ENCODE measurements around the gene MZB1. TPM values are rescaled to one million over a fixed set of nuclear protein-coding genes. Genes with fewer than 3 reads are reported as not detected.

Gene MZB1
- total and polyA plus RNA-seq, 2 of the 8 experiments (the other 6 are each of a cell fraction or from before 2014, with no cell fraction given): 0.39 to 0.47 TPM

GRCh38 chr5:139394654-139395566 lies 5.2 kb upstream of the MZB1 start, which contains the start of gene PROB1:
Gene PROB1, minus strand, starts transcription at chr5:139395104. Its CDS starts 23 bp downstream, at chr5:139395081.
- peaks cover 27% of the 10 kb centered on the region; the same call in 1 of the 2 replicates for H3K23me2 ChIP-seq (ENCODE audit: low read depth, low read length)
- peaks cover 0 to 29% (median 15%) of the 10 kb centered on the region in 4 experiments; a peak in 6 of 7 replicates for H3K4me1 ChIP-seq (replicated peaks in 1 of 4; ENCODE audit: control insufficient read depth in 3 of 4, insufficient read depth in 4 of 4, low read length in 3 of 4)
- no peaks in the 10 kb centered on the region for H3K79me2 ChIP-seq (ENCODE audit: control insufficient read depth in 1 of 2, insufficient read depth in 2 of 2, low read length in 2 of 2)
- peak within 1 kb of the TSS; percentile 56; the same call in 1 of the 2 replicates for H2AFZ ChIP-seq (ENCODE audit: low read length)
- FAIRE-seq: no peak
- WGBS, 2 experiments (ENCODE audit: extremely low coverage in 1 of 2, insufficient coverage in 1 of 2, insufficient read length in 1 of 2, insufficient replicate concordance in 2 of 2, low coverage in 1 of 2, low lambda C conversion rate in 2 of 2, missing lambda C conversion rate in 1 of 2): 23% methylated on average over 46 of the region's 76 CpGs; no CpG with 5 or more reads in 1 of the 2 experiments
- H2BK120ac ChIP-seq (replicated peaks; ENCODE audit: low read depth, low read length): no peak within 1 kb of the TSS
- POLR2A ChIA-PET (ENCODE audit: partially characterized antibody): interaction anchor here (0.5 to 3.9 kb wide), 18 partner anchors 7 to 239 kb away, joined by 3 to 16 read pairs (median 5); partner anchors contain the start of genes MATR3 and PAIP2
- H3K36me3 ChIP-seq (ENCODE audit: control insufficient read depth in 2 of 4, insufficient read depth in 4 of 4, low read length in 3 of 4): no peaks in the 10 kb centered on the region
- H4K91ac ChIP-seq (replicated peaks; ENCODE audit: insufficient read length, low read length): peak within 1 kb of the TSS; percentile 62
- H4K20me1 ChIP-seq (replicated peaks in 1 of 2; ENCODE audit: control insufficient read depth in 1 of 2, insufficient read depth in 2 of 2, low read length in 2 of 2): peaks cover 0 to 3% of the 10 kb centered on the region in 2 experiments
- H2BK15ac ChIP-seq (ENCODE audit: low read length): no peak within 1 kb of the TSS
- H4K5ac ChIP-seq (ENCODE audit: insufficient read length, low read depth, low read length): no peak within 1 kb of the TSS
- peaks cover 14 to 34% (median 28%) of the 10 kb centered on the region in 4 experiments; a peak in 6 of 7 replicates for H3K27me3 ChIP-seq (replicated peaks in 1 of 4; ENCODE audit: control insufficient read depth in 3 of 4, extremely low read depth in 1 of 4, insufficient read depth in 3 of 4, low read length in 3 of 4)
- peak within 1 kb of the TSS in 3 of 4 experiments; percentile 32 to 37 (median 34); a peak in 5 of 7 replicates for H3K9ac ChIP-seq (replicated peaks in 1 of 4; ENCODE audit: extremely low read depth in 1 of 4, low read depth in 3 of 4, low read length in 3 of 4)
- H3K18ac ChIP-seq (ENCODE audit: extremely low read depth, low read length): peak within 1 kb of the TSS; percentile 71
- H3K4ac ChIP-seq (replicated peaks; ENCODE audit: insufficient read length, low read depth, low read length): no peak within 1 kb of the TSS
- peak within 1 kb of the TSS; percentile 82 to 85 for H3K4me2 ChIP-seq (ENCODE audit: insufficient read depth in 1 of 2, low read depth in 2 of 2, low read length in 2 of 2)
- no peak within 1 kb of the TSS for H2AK5ac ChIP-seq (ENCODE audit: low read depth, low read length)
- H2BK12ac ChIP-seq (ENCODE audit: low read depth, low read length): no peak within 1 kb of the TSS; the same call in 1 of the 2 replicates
- peak within 1 kb of the TSS; percentile 74; the same call in 1 of the 2 replicates for H4K8ac ChIP-seq (ENCODE audit: extremely low read depth, insufficient read depth, low read length)
- no peak within 1 kb of the TSS for H2BK5ac ChIP-seq (ENCODE audit: low read depth, low read length)
- H3K27ac ChIP-seq (ENCODE audit: low read depth, low read length): no peak within 1 kb of the TSS
- CTCF ChIA-PET (ENCODE audit: partially characterized antibody): interaction anchor here (1.1 to 1.8 kb wide), 9 partner anchors 10 to 908 kb away, joined by 3 to 6 read pairs (median 3); partner anchors contain the start of gene PAIP2
- H3K56ac ChIP-seq (replicated peaks; ENCODE audit: insufficient read length, low read depth, low read length): no peak within 1 kb of the TSS
- no peak within 1 kb of the TSS for H2BK20ac ChIP-seq (ENCODE audit: low read length)
- H3K9me3 ChIP-seq (ENCODE audit: insufficient read depth in 2 of 2, low read depth in 1 of 2, low read length in 1 of 2): no peaks in the 10 kb centered on the region
- peak within 1 kb of the TSS; percentile 42 to 68 (median 54) for H3K4me3 ChIP-seq (ENCODE audit: extremely low read depth in 1 of 4, insufficient read depth in 2 of 4, low read depth in 3 of 4, low read length in 4 of 4)
- no peak for DNase-seq (ENCODE audit: low read depth in 1 of 2, low spot score in 2 of 2)
- H3K23ac ChIP-seq (ENCODE audit: insufficient read length): no peak within 1 kb of the TSS
- H3K79me1 ChIP-seq (ENCODE audit: low read depth, low read length): no peaks in the 10 kb centered on the region
- no peak within 1 kb of the TSS for H3K14ac ChIP-seq (ENCODE audit: insufficient read length)
